K562 (cell line): ENCODE results near the gene MAPK8IP2. TPM values are rescaled to one million over a fixed set of nuclear protein-coding genes. Genes with fewer than 3 reads are reported as not detected.

Source experiments
- ATAC-seq: fragments of 200-7000 bp; cut with Tn5 transposase; 3 replicates; pipeline ENCODE4 v1.9.1; 2020; ENCODE audit warnings: moderate library complexity
- BruUV-seq: library from RNA; stranded (reverse); fragments of 400-500 nt; replicated peaks from 2 replicates; lab custom pipeline; 2021; lab: Mats Ljungman, UMichigan
- CTCF ChIA-PET: fragments of 300-600 bp; formaldehyde crosslinking; extraction: SDS; loops from one replicate; lab custom pipeline; 2021; ENCODE audit warnings: low intra/inter-chr PET ratio; lab: Yijun Ruan, JAX
- POLR2A ChIA-PET: fragments of 300-600, 350-650 bp; sonication (Branson Sonifier 250); formaldehyde crosslinking; extraction: SDS; loops from one replicate; lab custom pipeline; 2021; ENCODE audit warnings: antibody characterized with exemption, inconsistent platforms; lab: Yijun Ruan, JAX
- DNase-seq, 4 experiments: peaks; one replicate each; pipeline versions ENCODE4 v3.0.0 to v3.0.0-alpha.2; 2011 to 2018; ENCODE audit warnings: low spot score in 3 of 4, mixed read lengths in 3 of 4; ENCODE audit errors: extremely low read depth in 1 of 4
- FAIRE-seq: peaks from 2 replicates; lab custom pipeline; 2011; peaks lifted over from hg19 to GRCh38; lab: Jason Lieb, UNC
- H2AFZ ChIP-seq: 2 replicates; pipeline ENCODE4 v1.6.0; 2011; ENCODE audit warnings: low read depth, low read length, control low read depth, inconsistent platforms
- H3K27ac ChIP-seq: fragments of 200-600 bp; 3 replicates; pipeline ENCODE4 v1.8.0; 2011; ENCODE audit warnings: low read depth, mild to moderate bottlenecking, control low read depth, inconsistent platforms, low read length, moderate library complexity, mixed read lengths; ENCODE audit errors: extremely low read depth
- H3K27me3 ChIP-seq, 2 experiments: fragments of 300-600 bp in 1 of 2; 2 replicates in 1 of 2; 3 replicates in 1 of 2; pipeline versions ENCODE4 v1.6.0 to v1.8.0; 2011; ENCODE audit warnings: inconsistent platforms in 2 of 2, low read length in 2 of 2, mild to moderate bottlenecking in 1 of 2, mixed read lengths in 1 of 2, moderate library complexity in 1 of 2; ENCODE audit not compliant: control insufficient read depth in 2 of 2, insufficient read depth in 2 of 2
- H3K36me3 ChIP-seq: fragments of 300-600 bp; 3 replicates; pipeline ENCODE4 v1.8.0; 2011; ENCODE audit warnings: mild to moderate bottlenecking, low read length, inconsistent platforms; ENCODE audit not compliant: control insufficient read depth, insufficient read depth
- H3K4me1 ChIP-seq, 2 experiments: fragments of 200-600 bp in 1 of 2; replicated peaks in 1 of 2; 2 replicates in 1 of 2; 3 replicates in 1 of 2; pipeline versions ENCODE4 v1.5.1 to v1.8.0; 2011; ENCODE audit warnings: inconsistent platforms in 2 of 2, low read length in 2 of 2, mild to moderate bottlenecking in 1 of 2, mixed read lengths in 1 of 2, moderate library complexity in 1 of 2; ENCODE audit not compliant: control insufficient read depth in 2 of 2, insufficient read depth in 2 of 2
- H3K4me2 ChIP-seq: 2 replicates; pipeline ENCODE4 v1.6.1; 2011; ENCODE audit warnings: low read length, control low read depth, inconsistent platforms, mixed read lengths; ENCODE audit not compliant: insufficient read depth
- H3K4me3 ChIP-seq: fragments of 200-600 bp; sonication (generic), shearing (Covaris generic); 2 replicates; pipeline ENCODE4 v1.5.1; 2016; ENCODE audit warnings: control low read depth, inconsistent platforms
- H3K79me2 ChIP-seq: fragments of 200-600 bp; 3 replicates; pipeline ENCODE4 v1.8.0; 2011; ENCODE audit warnings: low read length, inconsistent platforms; ENCODE audit not compliant: control insufficient read depth, insufficient read depth
- H3K9ac ChIP-seq, 2 experiments: 2 replicates each; pipeline versions ENCODE4 v1.6.0 to v1.6.1; 2011; ENCODE audit warnings: low read depth in 2 of 2, low read length in 2 of 2, control low read depth in 1 of 2, inconsistent platforms in 1 of 2, mild to moderate bottlenecking in 1 of 2, mixed read lengths in 1 of 2; ENCODE audit not compliant: insufficient read depth in 1 of 2
- H3K9me1 ChIP-seq: one replicate; pipeline ENCODE4 v1.6.0; 2011; ENCODE audit warnings: inconsistent platforms, mild to moderate bottlenecking, low read length, moderate library complexity; ENCODE audit not compliant: control insufficient read depth, insufficient read depth
- H3K9me3 ChIP-seq: replicated peaks from 2 replicates; pipeline ENCODE4 v1.5.1; 2011; ENCODE audit warnings: low read depth, low read length, inconsistent platforms; ENCODE audit not compliant: control insufficient read depth, insufficient read depth
- H4K20me1 ChIP-seq: replicated peaks from 2 replicates; pipeline ENCODE4 v1.6.1; 2011; ENCODE audit warnings: low read length, inconsistent platforms, mixed read lengths; ENCODE audit not compliant: control insufficient read depth, insufficient read depth
- DPF2 ChIP-seq: fragments of 450-650 bp; IDR thresholded peaks from 2 replicates; pipeline ENCODE4 v1.6.1; 2016
- HEY1 ChIP-seq: fragments of 250-450 bp; sonication (Bioruptor Pico); IDR thresholded peaks from 2 replicates; pipeline ENCODE4 v1.5.0; 2020; ENCODE audit warnings: mild to moderate bottlenecking, moderate library complexity, borderline replicate concordance
- PTRF ChIP-seq: fragments of 450-650 bp; IDR thresholded peaks from 2 replicates; pipeline ENCODE4 v1.6.1; 2016; ENCODE audit warnings: mild to moderate bottlenecking, missing genetic modification characterization, missing compliant biosample characterization
- RBBP5 ChIP-seq: fragments of 200-600 bp; sonication (generic); IDR thresholded peaks from 2 replicates; pipeline ENCODE4 v1.6.1; 2012; ENCODE audit warnings: borderline replicate concordance, mild to moderate bottlenecking, low read length, control low read depth, inconsistent platforms; ENCODE audit not compliant: insufficient read depth, poor library complexity, severe bottlenecking
- SMAD3 ChIP-seq: fragments of 450-650 bp; formaldehyde crosslinking; conservative IDR thresholded peaks from 2 replicates; pipeline ENCODE4 v1.4.0; 2020; ENCODE audit warnings: mild to moderate bottlenecking
- ZNF134 ChIP-seq: fragments of 250-450 bp; sonication (Bioruptor Pico); conservative IDR thresholded peaks from 2 replicates; pipeline ENCODE4 v1.4.0; 2020
- WGBS: fragments of 100-300 bp; shearing (Covaris generic); methylation state at CpG from one replicate; pipeline ENCODE4 v1.1.6; 2016; ENCODE audit warnings: low coverage, mixed read lengths; ENCODE audit not compliant: insufficient coverage; ENCODE audit errors: missing lambda C conversion rate; 5-methylcytosine and 5-hydroxymethylcytosine counted together
- in situ Hi-C: fragments of 300-500 bp; cut with MboI; formaldehyde crosslinking; loops from 4 replicates; pipeline ENCODE4 v1.15.0; 2018; ENCODE audit warnings: inconsistent platforms, mixed read lengths
- intact Hi-C: fragments of 100-400 bp; cut with micrococcal nuclease; formaldehyde crosslinking; loops from 2 replicates; pipeline ENCODE4 v1.14.2; 2022
- polyA plus RNA-seq, 8 experiments: library from polyadenylated mRNA; depleted of rRNA in 4 of 8; stranded (reverse) in 5 of 8; unstranded in 3 of 8; fragments of >200 nt; fragmentation: Nextera tagmentation in 2 of 8; fragmentation: Illumina TruSeq in 1 of 8; extraction: Ambion mirVana in 2 of 8; extraction: Trizol in 1 of 8; gene quantifications; 2 replicates each; pipeline versions ENCODE4 v1.2.1 to v1.2.3, GENCODE V29; 2011 to 2014; ENCODE audit warnings: inconsistent platforms in 1 of 8, missing spikeins in 1 of 8
- total RNA-seq, 7 experiments: library from RNA; depleted of rRNA in 6 of 7; stranded (reverse); fragments of >200 nt in 6 of 7; fragmentation: Illumina TruSeq in 2 of 7; extraction: Trizol in 2 of 7; gene quantifications; 2 replicates each; pipeline versions ENCODE4 v1.2.1 to v1.2.3, GENCODE V29; 2011 to 2021; ENCODE audit warnings: low replicate concordance in 1 of 7
- TF ChIP-seq, protein P1 (sequence below): sonication (generic); formaldehyde crosslinking; IDR thresholded peaks from 2 replicates; pipeline ENCODE4 v1.8.0; 2023; ENCODE audit warnings: mild to moderate bottlenecking, missing genetic modification reagents
- TF ChIP-seq, protein P2 (sequence below): fragments of 250-450 bp; sonication (Bioruptor Pico); IDR thresholded peaks from 2 replicates; pipeline ENCODE4 v1.4.0; 2020; ENCODE audit warnings: mild to moderate bottlenecking, moderate library complexity

The MAPK8IP2 gene
- total and polyA plus RNA-seq, 9 of the 15 experiments (the other 6 are each of a cell fraction or from before 2014, with no cell fraction given) = 0.01 to 0.47 (median 0.07) TPM; not detected in 2

DNA sequence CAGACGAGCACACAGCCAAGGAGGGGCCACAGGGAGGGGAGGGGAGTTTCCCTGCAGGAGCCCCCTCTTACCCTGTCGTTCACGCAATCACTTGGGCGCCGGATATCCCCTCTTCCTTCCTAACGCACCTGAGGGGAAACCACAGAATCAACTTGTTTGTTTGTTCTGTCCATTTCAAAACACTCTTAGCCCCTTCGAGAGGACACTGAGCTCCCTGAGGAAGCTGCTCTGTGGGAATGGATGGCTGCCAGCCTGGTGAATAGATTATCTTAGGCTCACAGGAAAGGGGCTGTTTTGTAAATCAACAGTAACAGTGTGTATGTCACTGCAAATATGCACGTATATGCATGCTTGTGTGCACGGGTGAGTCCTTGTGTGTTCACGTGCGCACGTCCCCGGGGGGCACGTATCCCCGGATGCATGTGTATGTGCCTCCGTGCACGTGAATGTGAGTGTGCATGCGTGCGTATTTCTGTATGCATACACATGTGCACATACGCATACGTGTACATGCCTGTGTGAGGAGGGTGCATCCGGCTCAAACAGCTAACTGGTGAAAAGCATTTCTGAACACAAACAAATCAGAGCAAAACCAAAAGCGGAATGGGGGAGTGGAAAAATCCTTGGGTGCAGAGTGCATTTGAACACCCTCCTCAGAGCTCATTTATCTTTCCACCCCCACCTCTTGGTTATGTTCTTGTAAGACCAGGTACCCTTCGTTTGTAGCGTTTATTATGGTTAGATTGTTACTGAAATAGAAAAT is 20.2 kb downstream of the MAPK8IP2 start:
- ChIA-PET POLR2A (interaction anchor here (0.7 kb wide), 1 partner anchor 44 kb away, joined by 4 read pairs; no protein-coding TSS in a partner anchor), CTCF (interaction anchor here (0.7 to 4.9 kb wide), 3 partner anchors 44 to 71 kb away, joined by 3 to 51 read pairs (median 5); no protein-coding TSS in a partner anchor)
- H3K36me3 ChIP-seq = no peaks in the 10 kb centered on the region
- WGBS = 27% methylated on average over 19 of the region's 25 CpGs
- H3K27ac ChIP-seq = no peak overlapping the region
- peak in 3 of 4 experiments; percentile 62 to 67 (median 62) for DNase-seq
- H3K79me2 ChIP-seq = no peaks in the 10 kb centered on the region
- H3K27me3 ChIP-seq = no peaks in the 10 kb centered on the region
- in situ Hi-C loops = no loop called here
- BruUV-seq = no TSS peak
- peaks cover 12% of the 10 kb centered on the region in 2 experiments; a peak in 3 of 5 replicates for H3K4me1 ChIP-seq
- H3K4me3 ChIP-seq = no peak overlapping the region
- H3K4me2 ChIP-seq = peak overlapping the region; percentile 49
- no peaks in the 10 kb centered on the region for H3K9me3 ChIP-seq
- H3K9ac ChIP-seq = no peak overlapping the region; a peak in 1 of 4 replicates
- H3K9me1 ChIP-seq = no peaks in the 10 kb centered on the region
- intact Hi-C loops = loop anchor here (1.0 to 5.0 kb wide), 2 partner anchors 44 to 72 kb away; no protein-coding TSS in a partner anchor
- no peak for FAIRE-seq
- H2AFZ ChIP-seq = no peak overlapping the region
- ATAC-seq = peak; percentile 97
- no peaks in the 10 kb centered on the region for H4K20me1 ChIP-seq
- TF ChIP-seq, protein P1, sequence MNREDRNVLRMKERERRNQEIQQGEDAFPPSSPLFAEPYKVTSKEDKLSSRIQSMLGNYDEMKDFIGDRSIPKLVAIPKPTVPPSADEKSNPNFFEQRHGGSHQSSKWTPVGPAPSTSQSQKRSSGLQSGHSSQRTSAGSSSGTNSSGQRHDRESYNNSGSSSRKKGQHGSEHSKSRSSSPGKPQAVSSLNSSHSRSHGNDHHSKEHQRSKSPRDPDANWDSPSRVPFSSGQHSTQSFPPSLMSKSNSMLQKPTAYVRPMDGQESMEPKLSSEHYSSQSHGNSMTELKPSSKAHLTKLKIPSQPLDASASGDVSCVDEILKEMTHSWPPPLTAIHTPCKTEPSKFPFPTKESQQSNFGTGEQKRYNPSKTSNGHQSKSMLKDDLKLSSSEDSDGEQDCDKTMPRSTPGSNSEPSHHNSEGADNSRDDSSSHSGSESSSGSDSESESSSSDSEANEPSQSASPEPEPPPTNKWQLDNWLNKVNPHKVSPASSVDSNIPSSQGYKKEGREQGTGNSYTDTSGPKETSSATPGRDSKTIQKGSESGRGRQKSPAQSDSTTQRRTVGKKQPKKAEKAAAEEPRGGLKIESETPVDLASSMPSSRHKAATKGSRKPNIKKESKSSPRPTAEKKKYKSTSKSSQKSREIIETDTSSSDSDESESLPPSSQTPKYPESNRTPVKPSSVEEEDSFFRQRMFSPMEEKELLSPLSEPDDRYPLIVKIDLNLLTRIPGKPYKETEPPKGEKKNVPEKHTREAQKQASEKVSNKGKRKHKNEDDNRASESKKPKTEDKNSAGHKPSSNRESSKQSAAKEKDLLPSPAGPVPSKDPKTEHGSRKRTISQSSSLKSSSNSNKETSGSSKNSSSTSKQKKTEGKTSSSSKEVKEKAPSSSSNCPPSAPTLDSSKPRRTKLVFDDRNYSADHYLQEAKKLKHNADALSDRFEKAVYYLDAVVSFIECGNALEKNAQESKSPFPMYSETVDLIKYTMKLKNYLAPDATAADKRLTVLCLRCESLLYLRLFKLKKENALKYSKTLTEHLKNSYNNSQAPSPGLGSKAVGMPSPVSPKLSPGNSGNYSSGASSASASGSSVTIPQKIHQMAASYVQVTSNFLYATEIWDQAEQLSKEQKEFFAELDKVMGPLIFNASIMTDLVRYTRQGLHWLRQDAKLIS (CRISPR knock-in tag) = no peak
- TF ChIP-seq ZNF134 (CRISPR knock-in tag) = no peak
- TF ChIP-seq, protein P2, sequence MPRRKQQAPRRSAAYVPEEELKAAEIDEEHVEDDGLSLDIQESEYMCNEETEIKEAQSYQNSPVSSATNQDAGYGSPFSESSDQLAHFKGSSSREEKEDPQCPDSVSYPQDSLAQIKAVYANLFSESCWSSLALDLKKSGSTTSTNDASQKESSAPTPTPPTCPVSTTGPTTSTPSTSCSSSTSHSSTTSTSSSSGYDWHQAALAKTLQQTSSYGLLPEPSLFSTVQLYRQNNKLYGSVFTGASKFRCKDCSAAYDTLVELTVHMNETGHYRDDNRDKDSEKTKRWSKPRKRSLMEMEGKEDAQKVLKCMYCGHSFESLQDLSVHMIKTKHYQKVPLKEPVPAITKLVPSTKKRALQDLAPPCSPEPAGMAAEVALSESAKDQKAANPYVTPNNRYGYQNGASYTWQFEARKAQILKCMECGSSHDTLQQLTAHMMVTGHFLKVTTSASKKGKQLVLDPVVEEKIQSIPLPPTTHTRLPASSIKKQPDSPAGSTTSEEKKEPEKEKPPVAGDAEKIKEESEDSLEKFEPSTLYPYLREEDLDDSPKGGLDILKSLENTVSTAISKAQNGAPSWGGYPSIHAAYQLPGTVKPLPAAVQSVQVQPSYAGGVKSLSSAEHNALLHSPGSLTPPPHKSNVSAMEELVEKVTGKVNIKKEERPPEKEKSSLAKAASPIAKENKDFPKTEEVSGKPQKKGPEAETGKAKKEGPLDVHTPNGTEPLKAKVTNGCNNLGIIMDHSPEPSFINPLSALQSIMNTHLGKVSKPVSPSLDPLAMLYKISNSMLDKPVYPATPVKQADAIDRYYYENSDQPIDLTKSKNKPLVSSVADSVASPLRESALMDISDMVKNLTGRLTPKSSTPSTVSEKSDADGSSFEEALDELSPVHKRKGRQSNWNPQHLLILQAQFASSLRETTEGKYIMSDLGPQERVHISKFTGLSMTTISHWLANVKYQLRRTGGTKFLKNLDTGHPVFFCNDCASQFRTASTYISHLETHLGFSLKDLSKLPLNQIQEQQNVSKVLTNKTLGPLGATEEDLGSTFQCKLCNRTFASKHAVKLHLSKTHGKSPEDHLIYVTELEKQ (CRISPR knock-in tag) = no peak
- no peak for TF ChIP-seq SMAD3 (CRISPR knock-in tag)
- no peak for TF ChIP-seq RBBP5
- no peak for TF ChIP-seq DPF2
- TF ChIP-seq PTRF (tag) = no peak
- no peak for TF ChIP-seq HEY1 (CRISPR knock-in tag)
